22Rv1 (cell line): ENCODE data around the gene TBCA.

Experiments
- H3K27ac ChIP-seq: fragments of 450-650 bp; 2 replicates; pipeline ENCODE4 v1.5.1; 2017
- ZFX ChIP-seq: fragments of 450-650 bp; IDR thresholded peaks from 2 replicates; pipeline ENCODE4 v1.6.1; 2017; ENCODE audit warnings: antibody characterized with exemption, borderline replicate concordance
- TF ChIP-seq, protein P1 (sequence below): fragments of 450-650 bp; IDR thresholded peaks from 2 replicates; pipeline ENCODE4 v1.5.1; 2017; ENCODE audit warnings: mild to moderate bottlenecking

TBCA gene

DNA sequence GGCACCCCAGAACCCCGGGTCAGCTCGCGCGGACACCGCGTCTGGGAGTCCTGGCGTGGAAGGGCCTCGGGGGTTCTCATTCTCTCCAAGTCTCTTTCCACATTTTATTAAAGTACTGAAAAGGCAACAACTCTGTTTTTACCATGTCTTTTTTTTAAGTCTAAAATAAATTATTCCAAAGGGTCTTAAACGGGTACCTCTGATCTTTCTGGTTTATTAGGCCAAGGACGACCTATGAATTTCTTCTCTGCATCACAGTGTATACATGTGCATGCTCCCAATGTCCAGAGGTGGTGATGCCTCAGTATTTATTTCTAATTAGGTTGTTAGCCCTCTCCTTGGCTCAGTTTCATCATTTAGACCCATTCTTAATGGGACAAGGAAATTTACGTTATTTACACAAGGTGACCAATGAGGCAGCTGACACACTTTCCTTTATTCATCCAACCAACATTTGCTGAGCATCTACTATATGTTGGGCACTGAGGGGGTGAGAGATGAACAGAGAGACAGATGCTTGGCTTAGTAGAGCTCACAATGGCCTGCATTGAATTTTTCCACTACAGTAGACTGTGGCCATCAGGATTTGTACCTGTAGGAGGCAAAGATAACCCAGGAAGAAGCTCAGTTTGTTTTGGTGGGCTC is 130.0 kb downstream of the TBCA start:
- TF ChIP-seq, protein P1, sequence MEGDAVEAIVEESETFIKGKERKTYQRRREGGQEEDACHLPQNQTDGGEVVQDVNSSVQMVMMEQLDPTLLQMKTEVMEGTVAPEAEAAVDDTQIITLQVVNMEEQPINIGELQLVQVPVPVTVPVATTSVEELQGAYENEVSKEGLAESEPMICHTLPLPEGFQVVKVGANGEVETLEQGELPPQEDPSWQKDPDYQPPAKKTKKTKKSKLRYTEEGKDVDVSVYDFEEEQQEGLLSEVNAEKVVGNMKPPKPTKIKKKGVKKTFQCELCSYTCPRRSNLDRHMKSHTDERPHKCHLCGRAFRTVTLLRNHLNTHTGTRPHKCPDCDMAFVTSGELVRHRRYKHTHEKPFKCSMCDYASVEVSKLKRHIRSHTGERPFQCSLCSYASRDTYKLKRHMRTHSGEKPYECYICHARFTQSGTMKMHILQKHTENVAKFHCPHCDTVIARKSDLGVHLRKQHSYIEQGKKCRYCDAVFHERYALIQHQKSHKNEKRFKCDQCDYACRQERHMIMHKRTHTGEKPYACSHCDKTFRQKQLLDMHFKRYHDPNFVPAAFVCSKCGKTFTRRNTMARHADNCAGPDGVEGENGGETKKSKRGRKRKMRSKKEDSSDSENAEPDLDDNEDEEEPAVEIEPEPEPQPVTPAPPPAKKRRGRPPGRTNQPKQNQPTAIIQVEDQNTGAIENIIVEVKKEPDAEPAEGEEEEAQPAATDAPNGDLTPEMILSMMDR = no peak
- no peak for TF ChIP-seq ZFX
- no peak overlapping the region for H3K27ac ChIP-seq

DNA sequence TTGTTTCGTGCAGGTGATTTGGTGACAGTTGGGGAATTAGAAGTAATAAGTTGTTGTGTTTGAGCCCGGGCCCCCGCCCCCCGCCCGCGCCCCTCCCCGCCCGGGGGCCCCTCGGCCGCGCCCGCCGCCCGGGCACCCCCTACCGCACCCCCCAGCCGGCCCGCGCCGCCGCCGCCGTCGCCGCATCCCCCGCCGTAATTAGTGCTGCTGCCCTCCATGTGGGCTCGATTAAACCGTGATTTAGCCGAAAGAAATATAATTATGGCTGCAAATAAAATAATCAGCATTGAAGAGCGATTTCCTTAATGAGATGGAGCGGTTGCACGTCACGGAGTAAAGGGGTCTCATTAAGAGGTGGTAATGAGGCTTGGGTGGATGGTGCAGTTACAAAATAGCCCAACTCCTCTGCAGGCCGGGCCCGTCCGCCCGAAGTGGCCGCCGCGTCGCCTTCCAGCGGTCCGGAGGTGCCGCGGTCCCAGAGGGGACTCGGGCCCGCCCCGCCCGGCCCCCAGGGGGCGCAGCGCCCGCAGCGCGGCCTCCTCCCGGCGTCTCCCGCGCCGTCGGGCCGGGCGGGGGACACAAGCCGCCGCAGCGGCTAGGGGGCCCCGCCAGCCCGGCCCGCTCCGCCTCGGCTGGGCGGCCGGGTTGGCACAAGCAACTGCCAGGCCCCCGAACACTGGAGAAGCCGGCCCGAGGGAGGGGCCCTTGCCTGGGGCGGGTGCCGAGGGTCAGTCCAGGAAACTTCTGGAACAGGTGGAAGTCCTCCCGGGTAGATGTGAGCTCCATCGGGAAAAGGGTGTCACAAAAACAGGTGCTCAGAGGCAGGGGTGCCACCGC is 130.8 kb downstream of the TBCA start:
- TF ChIP-seq, protein P1 = peak; percentile 94
- no peak for TF ChIP-seq ZFX
- no peak overlapping the region for H3K27ac ChIP-seq

DNA sequence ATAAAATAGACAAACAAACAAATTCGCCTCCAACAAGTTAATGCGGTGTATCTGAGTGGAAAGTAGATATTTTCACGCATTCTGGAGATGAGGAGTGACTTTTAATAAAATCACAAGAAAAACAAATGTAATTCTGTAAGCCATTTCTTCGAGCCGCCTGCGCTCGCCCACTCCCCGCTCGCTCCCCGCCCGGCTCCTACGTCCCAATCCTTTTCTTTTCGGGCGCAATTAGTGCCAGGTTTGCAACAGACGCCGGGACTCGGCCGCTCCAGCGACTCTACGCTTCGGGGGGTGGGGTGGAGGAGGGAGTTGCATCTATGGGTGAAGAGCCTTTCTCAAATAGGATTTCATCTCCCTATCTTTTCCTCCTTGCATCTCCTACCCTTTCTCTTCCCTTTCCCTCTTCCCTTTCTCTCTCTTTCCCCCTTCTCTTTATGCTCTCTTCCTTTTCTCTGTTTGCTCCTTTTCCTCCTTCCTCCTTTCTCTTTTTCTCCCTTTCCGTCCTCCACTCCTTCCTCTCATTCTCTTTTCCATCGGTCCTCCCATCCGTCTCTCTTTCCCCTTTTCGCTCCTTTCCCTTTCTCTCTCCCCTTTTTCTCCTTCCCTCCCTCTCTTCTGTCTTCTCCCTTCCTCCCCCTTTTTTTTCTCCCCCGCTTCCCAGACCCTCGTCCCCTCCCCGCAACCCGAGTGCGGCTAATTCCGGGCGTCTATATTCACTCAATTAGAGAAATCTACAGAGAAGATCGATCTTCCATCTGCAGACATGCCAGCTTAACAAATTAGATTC is 131.6 kb downstream of the TBCA start:
- TF ChIP-seq, protein P1 = no peak
- TF ChIP-seq ZFX = no peak
- no peak overlapping the region for H3K27ac ChIP-seq

DNA sequence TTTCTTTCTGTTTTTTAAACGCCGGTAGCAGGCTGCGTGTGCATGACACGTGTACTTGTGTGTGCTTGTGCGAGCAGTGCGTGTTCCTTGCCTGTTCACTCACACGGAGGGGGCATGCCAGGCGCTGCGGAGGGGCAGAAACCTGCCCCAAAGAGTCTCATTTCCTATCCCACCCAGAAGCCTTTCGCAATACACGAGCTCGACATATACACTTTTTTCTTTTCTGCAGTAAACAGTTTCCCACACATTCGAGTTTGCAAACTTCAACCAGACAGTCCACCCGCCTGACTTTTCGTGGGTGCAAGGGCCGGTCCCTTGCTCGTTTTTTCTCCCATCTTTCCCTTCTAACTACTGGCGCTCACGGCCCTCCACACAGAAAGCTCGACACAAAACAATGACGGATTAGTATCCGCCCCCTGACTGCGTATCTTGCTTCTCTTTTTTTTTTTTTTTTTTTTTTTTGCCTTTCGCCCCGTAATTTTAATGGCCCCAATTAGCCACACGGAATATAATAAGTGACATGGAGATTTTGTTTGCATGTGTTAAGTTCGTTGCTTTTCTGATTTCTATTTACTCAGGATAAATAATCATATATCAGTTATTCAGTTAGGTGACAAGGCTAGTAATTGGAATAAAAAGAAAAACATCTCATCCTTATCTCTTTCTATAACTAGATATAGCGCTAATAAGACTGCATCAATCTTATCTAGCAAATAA is 132.3 kb downstream of the TBCA start:
- no peak overlapping the region for H3K27ac ChIP-seq
- no peak for TF ChIP-seq ZFX
- TF ChIP-seq, protein P1 = no peak

DNA sequence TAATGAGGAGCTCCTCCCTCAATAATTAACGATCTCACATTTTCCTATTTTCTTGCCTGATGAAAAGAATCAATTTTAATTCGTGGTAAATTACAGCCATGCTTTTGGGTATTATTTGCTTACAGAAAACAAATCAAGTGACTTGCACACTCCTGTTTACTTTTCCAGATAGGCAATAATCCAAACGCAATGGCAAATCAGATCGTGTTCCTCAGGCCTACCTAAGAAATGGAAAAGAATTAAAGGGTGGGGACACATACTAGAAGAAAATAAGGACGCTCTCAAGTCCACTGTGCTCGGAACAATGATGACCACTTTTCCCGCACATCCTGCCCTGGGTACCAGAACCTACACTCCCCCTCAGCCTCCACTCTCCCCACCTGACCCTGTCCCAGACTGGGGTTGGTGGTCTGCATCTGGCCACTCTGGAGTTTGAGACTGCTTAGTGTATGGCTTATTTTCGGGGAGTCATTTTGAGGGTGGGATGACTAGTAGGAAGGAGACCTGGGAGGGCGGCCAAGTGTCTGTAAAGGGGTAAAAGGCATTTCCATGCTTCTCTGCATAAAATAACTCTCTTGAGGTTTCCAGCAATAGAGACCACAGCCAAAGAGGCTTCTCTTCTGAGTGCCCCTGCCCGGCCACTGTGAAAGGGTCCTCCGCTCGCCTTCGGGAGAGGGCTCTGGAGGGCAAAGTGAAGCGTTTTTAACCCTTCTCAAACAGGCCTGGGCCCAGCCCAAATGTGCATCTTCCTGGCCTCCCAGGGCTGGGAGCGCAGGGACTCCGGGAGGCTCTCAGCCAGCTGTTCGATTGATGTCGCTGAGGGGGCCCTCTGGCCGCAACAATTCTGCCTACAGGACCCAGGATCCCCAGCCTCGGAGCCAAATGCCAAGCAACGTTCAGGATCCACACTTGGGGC is 133.1 kb downstream of the TBCA start:
- TF ChIP-seq ZFX = no peak
- TF ChIP-seq, protein P1 = no peak
- no peak overlapping the region for H3K27ac ChIP-seq
